ENCODE measurements around the gene GJB3.
A peak's percentile ranks its signal among the peaks of the same experiment; 100 is the strongest.

GJB3 gene

GRCh38 chr1:34831721-34832246 is 50.8 kb downstream of the GJB3 start:
- POLR2A ChIA-PET, result no interaction called here
- no peak overlapping the region for H3K27ac ChIP-seq (ENCODE audit: insufficient read depth in 1 of 2, low read depth in 1 of 2, low read length in 2 of 2, poor library complexity in 1 of 2, severe bottlenecking in 2 of 2)
- CTCF ChIA-PET, result interaction anchor here (1.0 to 1.3 kb wide), 3 partner anchors 11 to 24 kb away, joined by 3 to 5 read pairs (median 3); no protein-coding TSS in a partner anchor
- no peak overlapping the region for H3K4me3 ChIP-seq (ENCODE audit: control insufficient read depth in 1 of 7, extremely low read depth in 1 of 7, insufficient read depth in 4 of 7, low read depth in 2 of 7, low read length in 6 of 7)
- 89% methylated on average over 6 of the region's 6 CpGs for WGBS (ENCODE audit: insufficient coverage)
- no peaks in the 10 kb centered on the region for H3K9me3 ChIP-seq (ENCODE audit: control extremely low read depth in 1 of 5, control insufficient read depth in 4 of 5, insufficient read depth in 2 of 5, low read depth in 1 of 5, low read length in 4 of 5)
- H3K27me3 ChIP-seq (replicated peaks in 2 of 5; ENCODE audit: control insufficient read depth in 4 of 5, insufficient read depth in 5 of 5, low read length in 4 of 5), result no peaks in the 10 kb centered on the region
- peaks cover 0 to 33% (median 6%) of the 10 kb centered on the region in 4 experiments for H3K4me1 ChIP-seq (ENCODE audit: control extremely low read depth in 1 of 4, control insufficient read depth in 4 of 4, insufficient read depth in 4 of 4, low read length in 3 of 4)
- no peaks in the 10 kb centered on the region for H3K36me3 ChIP-seq (ENCODE audit: control insufficient read depth in 4 of 4, insufficient read depth in 4 of 4, low read length in 3 of 4)
- DNase-seq, result no peak

GRCh38 chr1:34833711-34834110 is 52.7 kb downstream of the GJB3 start:
- CTCF ChIA-PET, result interaction anchor here (1.2 kb wide), 2 partner anchors 9 to 45 kb away, joined by 3 to 4 read pairs; no protein-coding TSS in a partner anchor
- peaks cover 0 to 2% (median 0%) of the 10 kb centered on the region in 4 experiments for H3K36me3 ChIP-seq (ENCODE audit: control insufficient read depth in 4 of 4, insufficient read depth in 4 of 4, low read length in 3 of 4)
- no peak overlapping the region for H3K4me3 ChIP-seq (ENCODE audit: control insufficient read depth in 1 of 7, extremely low read depth in 1 of 7, insufficient read depth in 4 of 7, low read depth in 2 of 7, low read length in 6 of 7)
- H3K27ac ChIP-seq (ENCODE audit: insufficient read depth in 1 of 2, low read depth in 1 of 2, low read length in 2 of 2, poor library complexity in 1 of 2, severe bottlenecking in 2 of 2), result no peak overlapping the region
- no peaks in the 10 kb centered on the region for H3K9me3 ChIP-seq (ENCODE audit: control extremely low read depth in 1 of 5, control insufficient read depth in 4 of 5, insufficient read depth in 2 of 5, low read depth in 1 of 5, low read length in 4 of 5)
- H3K27me3 ChIP-seq (replicated peaks in 2 of 5; ENCODE audit: control insufficient read depth in 4 of 5, insufficient read depth in 5 of 5, low read length in 4 of 5), result no peaks in the 10 kb centered on the region
- DNase-seq, result peak in 2 of 3 donors; percentile 60 to 73
- POLR2A ChIA-PET, result interaction anchor here (0.8 kb wide), 1 partner anchor 8 kb away, joined by 3 read pairs; no protein-coding TSS in a partner anchor
- H3K4me1 ChIP-seq (ENCODE audit: control extremely low read depth in 1 of 4, control insufficient read depth in 4 of 4, insufficient read depth in 4 of 4, low read length in 3 of 4), result peaks cover 0 to 19% (median 5%) of the 10 kb centered on the region in 4 experiments
- WGBS (ENCODE audit: insufficient coverage), result 63% methylated on average over 1 of the region's 1 CpG
